ENCODE data around the gene TSKS.

TSKS gene

DNA sequence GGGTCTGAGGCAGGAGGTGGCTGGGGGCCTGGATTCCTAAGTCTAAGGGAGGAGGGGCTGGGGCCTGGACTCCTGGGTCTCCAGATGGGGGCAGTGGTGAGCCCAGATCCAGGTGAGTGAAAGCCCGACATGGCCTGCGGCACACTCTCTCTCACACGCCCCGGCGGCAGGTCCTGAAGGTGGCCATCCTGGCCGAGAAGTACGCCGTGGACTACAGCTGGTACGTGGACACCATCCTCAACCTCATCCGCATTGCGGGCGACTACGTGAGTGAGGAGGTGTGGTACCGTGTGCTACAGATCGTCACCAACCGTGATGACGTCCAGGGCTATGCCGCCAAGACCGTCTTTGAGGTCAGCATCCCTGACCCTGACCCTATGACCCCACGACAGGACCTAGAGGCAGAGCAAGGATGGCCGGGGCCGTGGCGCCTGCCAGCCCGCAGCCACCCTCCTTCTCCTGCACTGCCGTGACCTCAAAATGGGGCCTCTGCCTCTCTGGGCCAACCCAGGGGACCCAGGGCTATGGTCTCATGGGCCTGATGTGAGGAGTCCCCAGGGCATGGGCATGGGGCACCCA, 36.8 kb upstream of the TSKS start:
- H3K36me3 ChIP-seq (ENCODE audit: control insufficient read depth, insufficient read depth, low read length): peaks cover 14% of the 10 kb centered on the region
- H3K4me1 ChIP-seq (ENCODE audit: control insufficient read depth, low read depth, low read length): no peaks in the 10 kb centered on the region
- no CpG with 5 or more reads among the region's 25 CpGs for WGBS (ENCODE audit: extremely low coverage, insufficient coverage, low lambda C conversion rate)
- no peak overlapping the region for H3K27ac ChIP-seq (ENCODE audit: low read depth, low read length)
- no peak overlapping the region for H3K18ac ChIP-seq (ENCODE audit: low read length)
- no peak overlapping the region for H2BK15ac ChIP-seq (replicated peaks; ENCODE audit: low read depth)
- H3K56ac ChIP-seq (ENCODE audit: low read length): no peak overlapping the region
- no peaks in the 10 kb centered on the region for H3K79me2 ChIP-seq (ENCODE audit: control insufficient read depth, insufficient read depth, low read length)
- no peak overlapping the region for H4K5ac ChIP-seq (ENCODE audit: low read length)
- no peak overlapping the region for H3K4ac ChIP-seq (ENCODE audit: low read depth, low read length)
- no peak overlapping the region for H4K8ac ChIP-seq (ENCODE audit: low read depth, low read length)
- peak; percentile 45 for DNase-seq
- no peaks in the 10 kb centered on the region for H3K79me1 ChIP-seq (ENCODE audit: low read length)
- no peak overlapping the region for H3K4me2 ChIP-seq (ENCODE audit: low read length)
- no peak overlapping the region for H3K4me3 ChIP-seq (ENCODE audit: low read length)
- H2BK120ac ChIP-seq (ENCODE audit: low read depth, low read length): no peak overlapping the region
- H2BK5ac ChIP-seq (ENCODE audit: low read length): no peak overlapping the region
- H3K9ac ChIP-seq (ENCODE audit: low read length): no peak overlapping the region
- no peak overlapping the region for H2AK5ac ChIP-seq (ENCODE audit: low read length)
- H3K27me3 ChIP-seq (ENCODE audit: insufficient read depth, low read length, poor library complexity): no peaks in the 10 kb centered on the region
- no peak overlapping the region for H3K23ac ChIP-seq (ENCODE audit: low read length)

DNA sequence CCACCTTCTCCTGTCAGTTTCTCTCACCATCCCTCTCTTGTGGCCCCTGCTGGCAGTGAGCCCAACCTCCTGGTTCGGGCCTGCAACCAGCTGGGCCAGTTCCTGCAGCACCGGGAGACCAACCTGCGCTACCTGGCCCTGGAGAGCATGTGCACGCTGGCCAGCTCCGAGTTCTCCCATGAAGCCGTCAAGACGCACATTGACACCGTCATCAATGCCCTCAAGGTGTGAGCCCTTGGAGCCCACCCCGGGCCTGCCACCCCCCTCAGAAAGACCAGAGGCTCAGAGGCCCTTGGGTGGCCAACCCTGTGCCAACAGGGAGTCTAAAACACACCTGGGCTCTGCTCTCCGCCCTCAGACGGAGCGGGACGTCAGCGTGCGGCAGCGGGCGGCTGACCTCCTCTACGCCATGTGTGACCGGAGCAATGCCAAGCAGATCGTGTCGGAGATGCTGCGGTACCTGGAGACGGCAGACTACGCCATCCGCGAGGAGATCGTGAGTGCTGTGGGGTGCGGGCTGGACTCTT, 36.2 kb upstream of the TSKS start:
- Histone ChIP-seq H4K8ac (ENCODE audit: low read depth, low read length) (no peak overlapping the region), H3K27ac (ENCODE audit: low read depth, low read length) (no peak overlapping the region), H3K4me2 (ENCODE audit: low read length) (no peak overlapping the region), H2BK5ac (ENCODE audit: low read length) (no peak overlapping the region), H3K4me1 (ENCODE audit: control insufficient read depth, low read depth, low read length) (no peaks in the 10 kb centered on the region), H3K18ac (ENCODE audit: low read length) (no peak overlapping the region), H3K56ac (ENCODE audit: low read length) (no peak overlapping the region), H3K27me3 (ENCODE audit: insufficient read depth, low read length, poor library complexity) (no peaks in the 10 kb centered on the region), H2BK120ac (ENCODE audit: low read depth, low read length) (no peak overlapping the region), H3K79me2 (ENCODE audit: control insufficient read depth, insufficient read depth, low read length) (no peaks in the 10 kb centered on the region), H2AK5ac (ENCODE audit: low read length) (no peak overlapping the region), H3K36me3 (ENCODE audit: control insufficient read depth, insufficient read depth, low read length) (peaks cover 14% of the 10 kb centered on the region), H4K5ac (ENCODE audit: low read length) (no peak overlapping the region), H3K4ac (ENCODE audit: low read depth, low read length) (no peak overlapping the region), H3K23ac (ENCODE audit: low read length) (no peak overlapping the region), H3K4me3 (ENCODE audit: low read length) (no peak overlapping the region), H3K79me1 (ENCODE audit: low read length) (no peaks in the 10 kb centered on the region), H2BK15ac (replicated peaks; ENCODE audit: low read depth) (no peak overlapping the region), H3K9ac (ENCODE audit: low read length) (no peak overlapping the region)
- no CpG with 5 or more reads among the region's 28 CpGs for WGBS (ENCODE audit: extremely low coverage, insufficient coverage, low lambda C conversion rate)
- DNase-seq: no peak

GRCh38 chr19:49798574-49798973, 35.5 kb upstream of the TSKS start:
- Histone ChIP-seq H2AK5ac (ENCODE audit: low read length) (no peak overlapping the region), H3K4me1 (ENCODE audit: control insufficient read depth, low read depth, low read length) (no peaks in the 10 kb centered on the region), H3K23ac (ENCODE audit: low read length) (no peak overlapping the region), H3K79me2 (ENCODE audit: control insufficient read depth, insufficient read depth, low read length) (no peaks in the 10 kb centered on the region), H3K9ac (ENCODE audit: low read length) (no peak overlapping the region), H3K79me1 (ENCODE audit: low read length) (no peaks in the 10 kb centered on the region), H4K8ac (ENCODE audit: low read depth, low read length) (no peak overlapping the region), H3K27ac (ENCODE audit: low read depth, low read length) (no peak overlapping the region), H3K4me2 (ENCODE audit: low read length) (no peak overlapping the region), H3K56ac (ENCODE audit: low read length) (no peak overlapping the region), H2BK15ac (replicated peaks; ENCODE audit: low read depth) (no peak overlapping the region), H3K4ac (ENCODE audit: low read depth, low read length) (no peak overlapping the region), H2BK120ac (ENCODE audit: low read depth, low read length) (no peak overlapping the region), H4K5ac (ENCODE audit: low read length) (no peak overlapping the region), H3K4me3 (ENCODE audit: low read length) (no peak overlapping the region), H3K18ac (ENCODE audit: low read length) (no peak overlapping the region), H3K27me3 (ENCODE audit: insufficient read depth, low read length, poor library complexity) (no peaks in the 10 kb centered on the region), H3K36me3 (ENCODE audit: control insufficient read depth, insufficient read depth, low read length) (peaks cover 14% of the 10 kb centered on the region), H2BK5ac (ENCODE audit: low read length) (no peak overlapping the region)
- DNase-seq: no peak
- WGBS (ENCODE audit: extremely low coverage, insufficient coverage, low lambda C conversion rate): no CpG with 5 or more reads among the region's 11 CpGs

GRCh38 chr19:49795615-49796014, 32.5 kb upstream of the TSKS start:
- no peak overlapping the region for H4K5ac ChIP-seq (ENCODE audit: low read length)
- no peaks in the 10 kb centered on the region for H3K27me3 ChIP-seq (ENCODE audit: insufficient read depth, low read length, poor library complexity)
- H3K4me3 ChIP-seq (ENCODE audit: low read length): no peak overlapping the region
- no peak overlapping the region for H3K4ac ChIP-seq (ENCODE audit: low read depth, low read length)
- no peak overlapping the region for H3K4me2 ChIP-seq (ENCODE audit: low read length)
- no peak overlapping the region for H3K9ac ChIP-seq (ENCODE audit: low read length)
- no peaks in the 10 kb centered on the region for H3K79me2 ChIP-seq (ENCODE audit: control insufficient read depth, insufficient read depth, low read length)
- no peaks in the 10 kb centered on the region for H3K4me1 ChIP-seq (ENCODE audit: control insufficient read depth, low read depth, low read length)
- H4K8ac ChIP-seq (ENCODE audit: low read depth, low read length): no peak overlapping the region
- no peaks in the 10 kb centered on the region for H3K79me1 ChIP-seq (ENCODE audit: low read length)
- no peak overlapping the region for H2BK15ac ChIP-seq (replicated peaks; ENCODE audit: low read depth)
- H2BK120ac ChIP-seq (ENCODE audit: low read depth, low read length): no peak overlapping the region
- WGBS (ENCODE audit: extremely low coverage, insufficient coverage, low lambda C conversion rate): no CpG with 5 or more reads among the region's 20 CpGs
- peaks cover 14% of the 10 kb centered on the region for H3K36me3 ChIP-seq (ENCODE audit: control insufficient read depth, insufficient read depth, low read length)
- no peak overlapping the region for H2BK5ac ChIP-seq (ENCODE audit: low read length)
- H2AK5ac ChIP-seq (ENCODE audit: low read length): no peak overlapping the region
- H3K18ac ChIP-seq (ENCODE audit: low read length): no peak overlapping the region
- H3K56ac ChIP-seq (ENCODE audit: low read length): no peak overlapping the region
- H3K23ac ChIP-seq (ENCODE audit: low read length): no peak overlapping the region
- DNase-seq: no peak
- H3K27ac ChIP-seq (ENCODE audit: low read depth, low read length): no peak overlapping the region

DNA sequence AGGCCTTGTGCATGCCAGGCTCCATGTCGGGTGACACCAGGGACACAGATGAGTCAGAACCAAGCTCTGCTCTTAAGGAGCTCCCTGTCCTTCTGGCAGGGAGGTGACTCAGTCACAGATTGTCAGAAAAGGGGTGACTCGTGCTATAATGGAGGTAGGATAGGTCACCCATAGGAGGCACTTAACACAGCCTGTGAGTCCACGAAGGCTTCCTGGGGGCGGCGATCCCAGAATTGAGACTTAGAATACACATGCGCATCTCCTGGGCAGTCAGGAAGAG, 30.4 kb upstream of the TSKS start:
- Histone ChIP-seq H3K4me2 (ENCODE audit: low read length) (no peak overlapping the region), H3K9ac (ENCODE audit: low read length) (no peak overlapping the region), H2BK120ac (ENCODE audit: low read depth, low read length) (no peak overlapping the region), H3K36me3 (ENCODE audit: control insufficient read depth, insufficient read depth, low read length) (peaks cover 10% of the 10 kb centered on the region), H3K27ac (ENCODE audit: low read depth, low read length) (no peak overlapping the region), H3K18ac (ENCODE audit: low read length) (no peak overlapping the region), H3K23ac (ENCODE audit: low read length) (no peak overlapping the region), H3K79me1 (ENCODE audit: low read length) (no peaks in the 10 kb centered on the region), H3K56ac (ENCODE audit: low read length) (no peak overlapping the region), H3K4me1 (ENCODE audit: control insufficient read depth, low read depth, low read length) (no peaks in the 10 kb centered on the region), H2AK5ac (ENCODE audit: low read length) (no peak overlapping the region), H2BK15ac (replicated peaks; ENCODE audit: low read depth) (no peak overlapping the region), H4K5ac (ENCODE audit: low read length) (no peak overlapping the region), H3K4ac (ENCODE audit: low read depth, low read length) (no peak overlapping the region), H3K4me3 (ENCODE audit: low read length) (no peak overlapping the region), H4K8ac (ENCODE audit: low read depth, low read length) (no peak overlapping the region), H2BK5ac (ENCODE audit: low read length) (no peak overlapping the region), H3K79me2 (ENCODE audit: control insufficient read depth, insufficient read depth, low read length) (no peaks in the 10 kb centered on the region), H3K27me3 (ENCODE audit: insufficient read depth, low read length, poor library complexity) (no peaks in the 10 kb centered on the region)
- WGBS (ENCODE audit: extremely low coverage, insufficient coverage, low lambda C conversion rate): no CpG with 5 or more reads among the region's 6 CpGs
- DNase-seq: no peak

DNA sequence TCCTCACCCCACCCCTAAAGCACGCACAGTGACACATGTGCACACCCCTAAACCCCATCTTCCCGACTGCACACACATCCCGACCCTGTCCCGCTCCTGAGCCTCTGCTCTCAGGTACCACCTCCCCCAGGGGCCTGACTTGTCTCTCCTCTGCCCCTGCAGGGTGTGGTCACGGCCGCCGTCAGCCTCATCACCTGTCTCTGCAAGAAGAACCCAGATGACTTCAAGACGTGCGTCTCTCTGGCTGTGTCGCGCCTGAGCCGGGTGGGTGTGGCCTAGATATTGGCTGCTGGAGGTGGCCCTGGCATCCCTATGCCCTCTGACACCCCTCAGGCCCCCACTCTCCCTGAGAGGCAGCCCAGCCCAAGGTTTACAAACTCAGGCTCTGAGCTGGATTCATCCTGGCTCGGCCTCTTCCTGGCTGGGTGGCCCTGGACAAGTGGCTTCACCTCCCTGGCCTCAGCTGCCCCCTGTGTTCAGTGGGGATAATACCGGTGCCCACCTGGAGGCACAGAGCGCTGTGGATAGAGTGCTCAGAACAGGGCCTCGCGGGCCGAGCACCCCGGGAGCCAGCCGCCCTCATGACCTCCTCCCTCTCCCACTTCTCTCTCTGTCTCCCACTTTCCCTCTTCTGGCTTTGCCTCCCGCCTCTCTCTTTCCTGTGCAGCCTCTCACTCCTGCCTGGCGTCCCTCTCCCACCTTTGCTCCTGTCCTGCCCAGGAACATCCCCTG, 29.9 kb upstream of the TSKS start:
- Histone ChIP-seq H3K4me1 (ENCODE audit: control insufficient read depth, low read depth, low read length) (no peaks in the 10 kb centered on the region), H3K79me1 (ENCODE audit: low read length) (no peaks in the 10 kb centered on the region), H3K23ac (ENCODE audit: low read length) (no peak overlapping the region), H2BK15ac (replicated peaks; ENCODE audit: low read depth) (no peak overlapping the region), H3K18ac (ENCODE audit: low read length) (no peak overlapping the region), H3K4me3 (ENCODE audit: low read length) (no peak overlapping the region), H3K4me2 (ENCODE audit: low read length) (no peak overlapping the region), H3K36me3 (ENCODE audit: control insufficient read depth, insufficient read depth, low read length) (peaks cover 9% of the 10 kb centered on the region), H3K27ac (ENCODE audit: low read depth, low read length) (no peak overlapping the region), H2BK120ac (ENCODE audit: low read depth, low read length) (no peak overlapping the region), H3K79me2 (ENCODE audit: control insufficient read depth, insufficient read depth, low read length) (no peaks in the 10 kb centered on the region), H3K9ac (ENCODE audit: low read length) (no peak overlapping the region), H4K5ac (ENCODE audit: low read length) (no peak overlapping the region), H3K4ac (ENCODE audit: low read depth, low read length) (no peak overlapping the region), H2BK5ac (ENCODE audit: low read length) (no peak overlapping the region), H2AK5ac (ENCODE audit: low read length) (no peak overlapping the region), H4K8ac (ENCODE audit: low read depth, low read length) (no peak overlapping the region), H3K56ac (ENCODE audit: low read length) (no peak overlapping the region), H3K27me3 (ENCODE audit: insufficient read depth, low read length, poor library complexity) (no peaks in the 10 kb centered on the region)
- no CpG with 5 or more reads among the region's 22 CpGs for WGBS (ENCODE audit: extremely low coverage, insufficient coverage, low lambda C conversion rate)
- no peak for DNase-seq
